ENCODE data around the gene PLEKHG4B.

GRCh38 chr5:143041-143440, 51.1 kb downstream of the PLEKHG4B start:
- TF ChIP-seq EZH2 (IDR thresholded peaks at IDR 0.05) (no peak), EZH2phosphoT487 (IDR thresholded peaks at IDR 0.05; ENCODE audit: borderline replicate concordance) (no peak), POLR2A (IDR thresholded peaks at IDR 0.05; ENCODE audit: borderline replicate concordance, extremely low read depth, insufficient read depth, insufficient read length) (no peak), JUND (IDR thresholded peaks at IDR 0.05) (no peak), POLR2AphosphoS5 (IDR thresholded peaks at IDR 0.05; ENCODE audit: low read depth, low read length) (no peak)

All from HCT116 (cell line).